Neural cell (in vitro differentiated cells): ENCODE measurements around the gene RHOBTB3. TPM values are rescaled to one million over a fixed set of nuclear protein-coding genes. Genes with fewer than 3 reads are reported as not detected.

Source experiments
- H2AFZ ChIP-seq: fragments of 200-600, 300-800 bp; sonication (generic), shearing (Covaris generic); 2 replicates; pipeline ENCODE4 v1.6.0; 2014; ENCODE audit warnings: low read depth, mild to moderate bottlenecking, antibody characterized with exemption, low read length, moderate library complexity
- H3F3A ChIP-seq: fragments of 200-600 bp; shearing (Covaris generic); 2 replicates; pipeline ENCODE4 v1.6.1; 2016; ENCODE audit warnings: mild to moderate bottlenecking, moderate library complexity, mixed read lengths, antibody characterized with exemption, low read length; ENCODE audit not compliant: insufficient read depth, poor library complexity, severe bottlenecking
- H3K27ac ChIP-seq: fragments of 200-600, 300-800 bp; sonication (generic), shearing (Covaris generic); 2 replicates; pipeline ENCODE4 v1.5.1; 2014; ENCODE audit warnings: mild to moderate bottlenecking, low read length, moderate library complexity
- H3K27me3 ChIP-seq: fragments of 300-800, 200-600 bp; sonication (generic), shearing (Covaris generic); 2 replicates; pipeline ENCODE4 v1.6.0; 2014; ENCODE audit warnings: mild to moderate bottlenecking, low read depth, low read length, moderate library complexity; ENCODE audit not compliant: insufficient read depth
- H3K36me3 ChIP-seq: fragments of 300-800, 200-600 bp; sonication (generic), shearing (Covaris generic); 2 replicates; pipeline ENCODE4 v1.5.1; 2014; ENCODE audit warnings: mild to moderate bottlenecking, antibody characterized with exemption, low read length, moderate library complexity; ENCODE audit not compliant: insufficient read depth
- H3K4me2 ChIP-seq: fragments of 300-800, 200-600 bp; sonication (generic), shearing (Covaris generic); 2 replicates; pipeline ENCODE4 v1.6.0; 2014; ENCODE audit warnings: mild to moderate bottlenecking, low read length
- H3K4me3 ChIP-seq: fragments of 300-800, 200-600 bp; sonication (generic), shearing (Covaris generic); 2 replicates; pipeline ENCODE4 v1.5.1; 2014; ENCODE audit warnings: mild to moderate bottlenecking, low read length, moderate library complexity
- H3K79me2 ChIP-seq: fragments of 200-600 bp; shearing (Covaris generic); replicated peaks from 2 replicates; pipeline ENCODE4 v1.6.0; 2014; ENCODE audit warnings: mild to moderate bottlenecking, low read length, moderate library complexity; ENCODE audit not compliant: insufficient read depth
- H3K9ac ChIP-seq: fragments of 300-800, 200-600 bp; sonication (generic), shearing (Covaris generic); 2 replicates; pipeline ENCODE4 v1.6.1; 2016; ENCODE audit warnings: mild to moderate bottlenecking, low read length, mixed read lengths
- H3K9me2 ChIP-seq: fragments of 200-600 bp; shearing (Covaris generic); 2 replicates; pipeline ENCODE4 v1.6.1; 2016; ENCODE audit warnings: mild to moderate bottlenecking, low read length, mixed read lengths; ENCODE audit not compliant: insufficient read depth
- H3K9me3 ChIP-seq: fragments of 200-600, 300-800 bp; sonication (generic), shearing (Covaris generic); 2 replicates; pipeline ENCODE4 v1.6.1; 2016; ENCODE audit warnings: mild to moderate bottlenecking, mixed run types, low read length, moderate library complexity, mixed read lengths
- H4K20me1 ChIP-seq: fragments of 200-600 bp; shearing (Covaris generic); 2 replicates; pipeline ENCODE4 v1.6.1; 2016; ENCODE audit warnings: mild to moderate bottlenecking, mixed run types; ENCODE audit not compliant: insufficient read depth
- CTCF ChIP-seq: fragments of 450-650 bp; IDR thresholded peaks from 2 replicates; pipeline ENCODE4 v1.5.1; 2014; ENCODE audit warnings: antibody characterized with exemption, mild to moderate bottlenecking, moderate library complexity; ENCODE audit not compliant: poor library complexity, severe bottlenecking
- EP300 ChIP-seq: fragments of 450-650 bp; conservative IDR thresholded peaks from 2 replicates; pipeline ENCODE4 v1.6.1; 2014; ENCODE audit warnings: antibody characterized with exemption, mild to moderate bottlenecking, moderate library complexity; ENCODE audit not compliant: poor library complexity, severe bottlenecking
- EZH2 ChIP-seq: fragments of 200-600, 300-800 bp; shearing (Covaris generic), sonication (generic); IDR thresholded peaks from 2 replicates; pipeline ENCODE4 v1.6.1; 2014; ENCODE audit warnings: antibody characterized with exemption, low read length, borderline replicate concordance, mild to moderate bottlenecking; ENCODE audit not compliant: insufficient read depth, poor library complexity, severe bottlenecking
- MXI1 ChIP-seq: fragments of 450-650 bp; conservative IDR thresholded peaks from 2 replicates; pipeline ENCODE4 v1.6.1; 2014; ENCODE audit warnings: antibody characterized with exemption, mild to moderate bottlenecking; ENCODE audit not compliant: poor library complexity, severe bottlenecking
- POLR2AphosphoS5 ChIP-seq: IDR thresholded peaks from 2 replicates; pipeline ENCODE4 v1.6.1; 2012
- RAD21 ChIP-seq: fragments of 450-650 bp; conservative IDR thresholded peaks from 2 replicates; pipeline ENCODE4 v1.6.1; 2014; ENCODE audit warnings: antibody characterized with exemption, mild to moderate bottlenecking, moderate library complexity
- SMC3 ChIP-seq: fragments of 450-650 bp; conservative IDR thresholded peaks from 2 replicates; pipeline ENCODE4 v1.6.1; 2014; ENCODE audit warnings: antibody characterized with exemption, mild to moderate bottlenecking, moderate library complexity; ENCODE audit not compliant: poor library complexity
- TAF1 ChIP-seq: IDR thresholded peaks from 2 replicates; pipeline ENCODE4 v1.6.1; 2012; ENCODE audit warnings: low read depth
- polyA plus RNA-seq: library from polyadenylated mRNA; depleted of rRNA; stranded (reverse); fragments of >200 nt; gene quantifications from 2 replicates; pipeline ENCODE4 v1.2.3, GENCODE V29; 2014
- TF ChIP-seq, protein P1 (sequence below): IDR thresholded peaks from 2 replicates; pipeline ENCODE4 v1.6.1; 2012; ENCODE audit warnings: borderline replicate concordance

Gene RHOBTB3
- polyA plus RNA-seq, 1 donor from 2014 or later: 99.4 TPM

GRCh38 chr5:95784514-95785302, 53.6 kb downstream of the RHOBTB3 start:
- Histone ChIP-seq H4K20me1 (no peaks in the 10 kb centered on the region), H3K4me2 (no peak overlapping the region), H3F3A (no peaks in the 10 kb centered on the region), H2AFZ (no peak overlapping the region), H3K9me3 (no peaks in the 10 kb centered on the region), H3K9ac (no peak overlapping the region), H3K27ac (no peak overlapping the region), H3K4me3 (no peak overlapping the region), H3K9me2 (no peaks in the 10 kb centered on the region), H3K79me2 (no peaks in the 10 kb centered on the region), H3K36me3 (peaks cover 4% of the 10 kb centered on the region), H3K27me3 (no peaks in the 10 kb centered on the region)
- TF ChIP-seq EZH2: no peak

DNA sequence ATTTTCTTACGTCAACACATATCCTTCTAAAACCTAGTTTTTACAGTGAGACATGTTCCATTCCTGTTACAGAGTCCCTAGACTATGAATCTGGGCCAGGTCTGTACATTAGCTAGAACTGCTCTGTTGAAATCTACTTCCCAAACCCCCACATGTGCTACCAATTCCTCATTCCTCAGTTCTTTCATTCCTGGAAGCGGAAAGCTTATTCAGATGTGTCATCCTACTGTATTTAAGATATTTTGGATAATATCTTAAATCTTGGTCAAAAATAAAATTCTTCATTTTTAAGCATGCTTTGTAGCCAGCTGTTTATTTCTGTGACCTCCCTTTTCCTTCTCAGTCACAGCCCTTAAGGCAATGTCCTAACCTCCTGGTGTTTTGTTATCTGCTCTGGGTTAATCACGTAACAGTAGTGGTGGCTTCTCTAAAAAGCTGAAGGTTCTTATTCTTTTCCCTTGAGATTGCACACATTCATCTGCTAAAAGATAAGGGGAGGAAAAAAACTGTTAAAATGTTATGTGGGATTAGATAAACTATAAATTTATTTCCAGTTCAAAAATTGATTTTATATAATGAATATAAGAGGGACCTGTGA, 55.8 kb downstream of the RHOBTB3 start:
- Histone ChIP-seq H3K4me3 (no peak overlapping the region), H3K9ac (no peak overlapping the region), H3K4me2 (no peak overlapping the region), H3F3A (no peaks in the 10 kb centered on the region), H3K79me2 (no peaks in the 10 kb centered on the region), H3K27ac (no peak overlapping the region), H3K9me3 (no peaks in the 10 kb centered on the region), H3K9me2 (no peaks in the 10 kb centered on the region), H3K27me3 (no peaks in the 10 kb centered on the region), H3K36me3 (peaks cover 4% of the 10 kb centered on the region), H2AFZ (no peak overlapping the region), H4K20me1 (no peaks in the 10 kb centered on the region)
- TF ChIP-seq RAD21 (no peak), TAF1 (no peak), SMC3 (no peak)

GRCh38 chr5:95788493-95788892, 57.4 kb downstream of the RHOBTB3 start:
- no peak overlapping the region for H2AFZ ChIP-seq
- H4K20me1 ChIP-seq: no peaks in the 10 kb centered on the region
- no peak overlapping the region for H3K27ac ChIP-seq
- no peaks in the 10 kb centered on the region for H3K9me2 ChIP-seq
- no peaks in the 10 kb centered on the region for H3K9me3 ChIP-seq
- H3K4me2 ChIP-seq: no peak overlapping the region
- H3F3A ChIP-seq: no peaks in the 10 kb centered on the region
- peaks cover 4% of the 10 kb centered on the region for H3K36me3 ChIP-seq
- TF ChIP-seq, protein P1, sequence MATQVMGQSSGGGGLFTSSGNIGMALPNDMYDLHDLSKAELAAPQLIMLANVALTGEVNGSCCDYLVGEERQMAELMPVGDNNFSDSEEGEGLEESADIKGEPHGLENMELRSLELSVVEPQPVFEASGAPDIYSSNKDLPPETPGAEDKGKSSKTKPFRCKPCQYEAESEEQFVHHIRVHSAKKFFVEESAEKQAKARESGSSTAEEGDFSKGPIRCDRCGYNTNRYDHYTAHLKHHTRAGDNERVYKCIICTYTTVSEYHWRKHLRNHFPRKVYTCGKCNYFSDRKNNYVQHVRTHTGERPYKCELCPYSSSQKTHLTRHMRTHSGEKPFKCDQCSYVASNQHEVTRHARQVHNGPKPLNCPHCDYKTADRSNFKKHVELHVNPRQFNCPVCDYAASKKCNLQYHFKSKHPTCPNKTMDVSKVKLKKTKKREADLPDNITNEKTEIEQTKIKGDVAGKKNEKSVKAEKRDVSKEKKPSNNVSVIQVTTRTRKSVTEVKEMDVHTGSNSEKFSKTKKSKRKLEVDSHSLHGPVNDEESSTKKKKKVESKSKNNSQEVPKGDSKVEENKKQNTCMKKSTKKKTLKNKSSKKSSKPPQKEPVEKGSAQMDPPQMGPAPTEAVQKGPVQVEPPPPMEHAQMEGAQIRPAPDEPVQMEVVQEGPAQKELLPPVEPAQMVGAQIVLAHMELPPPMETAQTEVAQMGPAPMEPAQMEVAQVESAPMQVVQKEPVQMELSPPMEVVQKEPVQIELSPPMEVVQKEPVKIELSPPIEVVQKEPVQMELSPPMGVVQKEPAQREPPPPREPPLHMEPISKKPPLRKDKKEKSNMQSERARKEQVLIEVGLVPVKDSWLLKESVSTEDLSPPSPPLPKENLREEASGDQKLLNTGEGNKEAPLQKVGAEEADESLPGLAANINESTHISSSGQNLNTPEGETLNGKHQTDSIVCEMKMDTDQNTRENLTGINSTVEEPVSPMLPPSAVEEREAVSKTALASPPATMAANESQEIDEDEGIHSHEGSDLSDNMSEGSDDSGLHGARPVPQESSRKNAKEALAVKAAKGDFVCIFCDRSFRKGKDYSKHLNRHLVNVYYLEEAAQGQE: no peak
- TF ChIP-seq RAD21 (no peak), EP300 (no peak), TAF1 (no peak), MXI1 (no peak), EZH2 (no peak), SMC3 (no peak), POLR2AphosphoS5 (no peak), CTCF (no peak)
- no peaks in the 10 kb centered on the region for H3K27me3 ChIP-seq
- H3K4me3 ChIP-seq: no peak overlapping the region
- no peak overlapping the region for H3K9ac ChIP-seq
- no peaks in the 10 kb centered on the region for H3K79me2 ChIP-seq
